ENCODE results near the gene ALKBH6. TPM values are rescaled to one million over a fixed set of nuclear protein-coding genes. Genes with fewer than 3 reads are reported as not detected.

Gene ALKBH6
- total RNA-seq, 2 donors from 2014 or later, result 9.6 to 33.0 TPM

- H3K27ac ChIP-seq, result no peak overlapping the region
- no peak for ATAC-seq
Measured at GRCh38 chr19:36051236-36051635, 37.2 kb upstream of the ALKBH6 start.

GRCh38 chr19:36049080-36049698, 35.2 kb upstream of the ALKBH6 start:
- H3K27me3 ChIP-seq, result no peaks in the 10 kb centered on the region
- DNase-seq (no peak), ATAC-seq (no peak)
- H3K4me3 ChIP-seq, result no peak overlapping the region
- H3K36me3 ChIP-seq (replicated peaks in 1 of 2; ENCODE audit: insufficient read depth in 1 of 2, low read depth in 2 of 2), result no peaks in the 10 kb centered on the region
- H3K9me3 ChIP-seq, result no peaks in the 10 kb centered on the region
- H3K4me1 ChIP-seq, result peaks cover 4% of the 10 kb centered on the region
- 84 to 87% methylated on average over 4 of the region's 4 CpGs for WGBS, 2 donors
- H3K27ac ChIP-seq, result no peak overlapping the region
- intact Hi-C loops (cut with DNase I), result no loop called here
- TF ChIP-seq CTCF (IDR thresholded peaks at IDR 0.05) (no peak), POLR2A (IDR thresholded peaks at IDR 0.05) (no peak)

More at GRCh38 chr19:36051236-36051635, 37.2 kb upstream of the ALKBH6 start:
- H3K9me3 ChIP-seq, result no peaks in the 10 kb centered on the region
- intact Hi-C loops (cut with DNase I), result no loop called here
- TF ChIP-seq POLR2A (IDR thresholded peaks at IDR 0.05), result no peak
- TF ChIP-seq CTCF (IDR thresholded peaks at IDR 0.05), result no peak
- H3K36me3 ChIP-seq (replicated peaks in 1 of 2; ENCODE audit: insufficient read depth in 1 of 2, low read depth in 2 of 2), result no peaks in the 10 kb centered on the region
- no peak for DNase-seq
- peaks cover 12% of the 10 kb centered on the region for H3K4me1 ChIP-seq
- H3K4me3 ChIP-seq, result no peak overlapping the region
- WGBS, 2 donors, result 56 to 64% methylated on average over 3 of the region's 3 CpGs
- no peaks in the 10 kb centered on the region for H3K27me3 ChIP-seq

- TF ChIP-seq CTCF (IDR thresholded peaks at IDR 0.05) (no peak), POLR2A (IDR thresholded peaks at IDR 0.05) (no peak)
- H3K36me3 ChIP-seq (replicated peaks in 1 of 2; ENCODE audit: insufficient read depth in 1 of 2, low read depth in 2 of 2), result no peaks in the 10 kb centered on the region
- H3K4me3 ChIP-seq, result no peak overlapping the region
- intact Hi-C loops (cut with DNase I), result no loop called here
- H3K4me1 ChIP-seq, result peaks cover 2% of the 10 kb centered on the region
- DNase-seq (no peak), ATAC-seq (no peak)
- H3K9me3 ChIP-seq, result no peaks in the 10 kb centered on the region
- no peak overlapping the region for H3K27ac ChIP-seq
- H3K27me3 ChIP-seq, result no peaks in the 10 kb centered on the region
Measured at GRCh38 chr19:36047835-36048234, 33.8 kb upstream of the ALKBH6 start.

GRCh38 chr19:36046443-36047050, 32.5 kb upstream of the ALKBH6 start:
- intact Hi-C loops (cut with DNase I), result no loop called here
- no peaks in the 10 kb centered on the region for H3K4me1 ChIP-seq
- no peak for TF ChIP-seq CTCF (IDR thresholded peaks at IDR 0.05)
- no peak for TF ChIP-seq POLR2A (IDR thresholded peaks at IDR 0.05)
- H3K9me3 ChIP-seq, result no peaks in the 10 kb centered on the region
- no peak overlapping the region for H3K27ac ChIP-seq
- H3K36me3 ChIP-seq (replicated peaks in 1 of 2; ENCODE audit: insufficient read depth in 1 of 2, low read depth in 2 of 2), result no peaks in the 10 kb centered on the region
- H3K4me3 ChIP-seq, result no peak overlapping the region
- 82 to 94% methylated on average over 5 of the region's 5 CpGs for WGBS, 2 donors
- no peak for ATAC-seq
- H3K27me3 ChIP-seq, result no peaks in the 10 kb centered on the region
- DNase-seq, result no peak

GRCh38 chr19:36043952-36044351, 29.9 kb upstream of the ALKBH6 start:
- H3K4me3 ChIP-seq, result no peak overlapping the region
- no peaks in the 10 kb centered on the region for H3K27me3 ChIP-seq
- DNase-seq (no peak), ATAC-seq (no peak)
- no peaks in the 10 kb centered on the region for H3K4me1 ChIP-seq
- TF ChIP-seq CTCF (IDR thresholded peaks at IDR 0.05) (no peak), POLR2A (IDR thresholded peaks at IDR 0.05) (no peak)
- WGBS, 2 donors, result 88 to 95% methylated on average over 2 of the region's 2 CpGs
- no peaks in the 10 kb centered on the region for H3K36me3 ChIP-seq (replicated peaks in 1 of 2; ENCODE audit: insufficient read depth in 1 of 2, low read depth in 2 of 2)
- intact Hi-C loops (cut with DNase I), result no loop called here
- no peak overlapping the region for H3K27ac ChIP-seq
- H3K9me3 ChIP-seq, result no peaks in the 10 kb centered on the region

All from body of pancreas (tissue), 4 donors.